ENCODE results near the gene SPOCK2.

Gene SPOCK2

GRCh38 chr10:72086466-72087391 lies 1.6 kb downstream of the SPOCK2 start:
- no peak for DNase-seq

GRCh38 chr10:72085864-72086465 lies 2.4 kb downstream of the SPOCK2 start:
- DNase-seq = no peak

GRCh38 chr10:72085166-72085565 lies 3.2 kb downstream of the SPOCK2 start:
- no peak for DNase-seq

GRCh38 chr10:72083790-72084459 lies 4.4 kb downstream of the SPOCK2 start:
- no peak for DNase-seq

- no peak for DNase-seq
Measured at GRCh38 chr10:72082856-72083789, 5.2 kb downstream of the SPOCK2 start.

GRCh38 chr10:72081772-72082590 lies 6.4 kb downstream of the SPOCK2 start:
- DNase-seq = no peak

GRCh38 chr10:72081210-72081609 lies 7.1 kb downstream of the SPOCK2 start:
- DNase-seq = no peak

GRCh38 chr10:72080042-72080975 lies 8.0 kb downstream of the SPOCK2 start:
- DNase-seq = no peak

- no peak for DNase-seq
Measured at GRCh38 chr10:72079356-72079755, 9.0 kb downstream of the SPOCK2 start.

GRCh38 chr10:72077275-72077990 lies 10.9 kb downstream of the SPOCK2 start:
- no peak for DNase-seq

- no peak for DNase-seq
Measured at GRCh38 chr10:72076756-72077155, 11.6 kb downstream of the SPOCK2 start.

GRCh38 chr10:72075376-72076115 lies 12.8 kb downstream of the SPOCK2 start:
- no peak for DNase-seq

GRCh38 chr10:72074574-72075375 lies 13.6 kb downstream of the SPOCK2 start:
- no peak for DNase-seq

- DNase-seq = no peak
Measured at GRCh38 chr10:72073708-72074573, 14.4 kb downstream of the SPOCK2 start.

GRCh38 chr10:72072639-72073038 lies 15.7 kb downstream of the SPOCK2 start:
- DNase-seq = no peak

GRCh38 chr10:72072046-72072445 lies 16.3 kb downstream of the SPOCK2 start:
- no peak for DNase-seq

Measured in GDM1 (cell line).